Stomach (tissue), 9 donors: Measurements from ENCODE around the gene GREM1. TPM values are rescaled to one million over a fixed set of nuclear protein-coding genes. Genes with fewer than 3 reads are reported as not detected.

Experiments used
- DNase-seq, 2 donors: peaks; one replicate each; pipeline versions ENCODE4 v3.0.0 to v3.0.0-alpha.2; 2013 to 2019
- H3K27ac ChIP-seq, 5 donors: fragments of 200-600 bp in 4 of 5; sonication (generic) in 4 of 5; one replicate each; pipeline ENCODE4 v1.5.1; 2013 to 2019; ENCODE audit warnings: mild to moderate bottlenecking in 1 of 5, moderate library complexity in 1 of 5
- H3K27me3 ChIP-seq, 3 donors: fragments of 200-600 bp; sonication (generic); one replicate each; pipeline ENCODE4 v1.5.1; 2017 to 2019; ENCODE audit warnings: mixed run types in 1 of 3
- H3K36me3 ChIP-seq, 4 donors: fragments of 200-600 bp; sonication (generic); 1 replicate in 3 of 4; 2 replicates in 1 of 4; pipeline ENCODE4 v1.5.1; 2016 to 2019
- H3K4me1 ChIP-seq, 4 donors: fragments of 200-600 bp; sonication (generic); one replicate each; pipeline ENCODE4 v1.5.1; 2016 to 2019
- H3K4me3 ChIP-seq, 4 donors: fragments of 200-600 bp; sonication (generic) in 3 of 4; one replicate each; pipeline ENCODE4 v1.5.1; 2016 to 2019; ENCODE audit warnings: mild to moderate bottlenecking in 1 of 4
- H3K9me3 ChIP-seq, 4 donors: fragments of 200-600 bp; sonication (generic); one replicate each; pipeline ENCODE4 v1.5.1; 2016 to 2019
- EP300 ChIP-seq: sonication (generic); formaldehyde crosslinking; IDR thresholded peaks from one replicate; pipeline ENCODE4 v1.6.1; 2017; ENCODE audit warnings: antibody characterized with exemption
- POLR2A ChIP-seq, 4 donors: fragments of 450-650 bp; IDR thresholded peaks; one replicate each; pipeline ENCODE4 v1.6.1; 2016; ENCODE audit warnings: antibody characterized with exemption in 4 of 4, control low read depth in 2 of 4, mild to moderate bottlenecking in 1 of 4, moderate library complexity in 1 of 4
- POLR2AphosphoS5 ChIP-seq, 3 donors: sonication (generic); formaldehyde crosslinking; IDR thresholded peaks; one replicate each; pipeline ENCODE4 v1.6.1; 2016; ENCODE audit warnings: antibody characterized with exemption in 3 of 3
- WGBS, 5 donors: extraction: QIAGEN DNeasy Blood & Tissue Kit in 3 of 5; methylation state at CpG; one replicate each; pipeline versions ENCODE4 v1.1.5 to v1.1.7; 2013 to 2018; 5-methylcytosine and 5-hydroxymethylcytosine counted together
- intact Hi-C: fragments of 100-400 bp; cut with DNase I; formaldehyde crosslinking; loops from one replicate; pipeline ENCODE4 v1.15.1; 2023; ENCODE audit warnings: low total_unique reads
- polyA plus RNA-seq, 3 donors: library from polyadenylated mRNA; stranded (reverse); fragments of 200-250 nt; gene quantifications; one replicate each; pipeline ENCODE4 v1.2.3, GENCODE V29; 2013
- total RNA-seq, 5 donors: library from RNA; depleted of rRNA; stranded (reverse); fragments of >200 nt; gene quantifications; one replicate each; pipeline versions ENCODE4 v1.1.0 to v1.2.3, GENCODE V29; 2014 to 2016
- TF ChIP-seq, protein P1 (sequence below), 7 experiments: fragments of 450-650 bp in 4 of 7; fragments of 200-600 bp in 3 of 7; sonication (generic) in 3 of 7; IDR thresholded peaks; one replicate each; pipeline ENCODE4 v1.5.1; 2016 to 2019; ENCODE audit warnings: antibody characterized with exemption in 7 of 7, control low read depth in 2 of 7, mild to moderate bottlenecking in 1 of 7
- donor health status: healthy with polysubstance abuse.
- donor health status: Bipolar disorder and iron deficiency.
- donor health status: healthy.

The GREM1 gene
- total and polyA plus RNA-seq, 8 donors = 4.0 to 50.0 (median 13.8) TPM

DNA sequence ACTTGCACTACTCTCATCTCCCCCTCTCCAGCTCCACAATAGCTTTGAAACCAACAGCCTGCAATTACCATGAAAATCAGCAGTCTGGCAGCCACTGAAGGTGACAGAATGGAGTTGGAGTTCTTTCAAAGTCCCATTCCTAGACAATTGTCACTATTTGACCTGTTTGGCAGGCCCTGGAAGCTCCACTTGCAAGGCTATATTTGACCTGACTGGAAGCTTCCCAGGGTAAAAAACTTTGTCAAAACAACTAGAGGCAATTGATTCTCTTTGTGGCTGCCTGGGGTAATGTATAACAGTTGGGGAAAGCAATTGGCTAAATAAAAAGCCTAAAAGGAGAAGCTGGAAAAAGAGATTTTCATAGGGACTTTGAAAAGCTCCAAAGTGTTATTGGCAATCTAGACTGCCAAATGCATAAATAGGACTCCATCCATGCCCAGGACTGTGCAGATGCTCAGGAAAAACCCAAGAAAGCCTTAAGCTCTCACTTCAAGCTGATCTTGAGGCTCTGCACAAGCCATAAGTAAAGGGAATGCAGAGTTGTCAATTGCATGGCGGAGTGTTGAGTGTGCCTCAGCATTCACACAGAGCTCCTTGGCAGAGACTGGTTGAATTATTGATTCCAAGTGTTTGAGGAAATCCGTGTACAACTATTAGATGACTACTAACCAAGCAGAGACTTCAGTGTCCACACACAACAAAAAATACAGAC, 18.3 kb downstream of the GREM1 start:
- Histone ChIP-seq H3K27me3 (no peaks in the 10 kb centered on the region), H3K36me3 (no peaks in the 10 kb centered on the region), H3K27ac (no peak overlapping the region), H3K4me3 (no peak overlapping the region), H3K4me1 (peaks cover 0 to 5% (median 0%) of the 10 kb centered on the region in 4 donors), H3K9me3 (peaks cover 0 to 15% (median 5%) of the 10 kb centered on the region in 4 donors)
- intact Hi-C loops = no loop called here
- 79 to 94% (median 85%) methylated on average over 2 of the region's 2 CpGs for WGBS, 5 donors
- no peak for TF ChIP-seq EP300
- TF ChIP-seq, protein P1, sequence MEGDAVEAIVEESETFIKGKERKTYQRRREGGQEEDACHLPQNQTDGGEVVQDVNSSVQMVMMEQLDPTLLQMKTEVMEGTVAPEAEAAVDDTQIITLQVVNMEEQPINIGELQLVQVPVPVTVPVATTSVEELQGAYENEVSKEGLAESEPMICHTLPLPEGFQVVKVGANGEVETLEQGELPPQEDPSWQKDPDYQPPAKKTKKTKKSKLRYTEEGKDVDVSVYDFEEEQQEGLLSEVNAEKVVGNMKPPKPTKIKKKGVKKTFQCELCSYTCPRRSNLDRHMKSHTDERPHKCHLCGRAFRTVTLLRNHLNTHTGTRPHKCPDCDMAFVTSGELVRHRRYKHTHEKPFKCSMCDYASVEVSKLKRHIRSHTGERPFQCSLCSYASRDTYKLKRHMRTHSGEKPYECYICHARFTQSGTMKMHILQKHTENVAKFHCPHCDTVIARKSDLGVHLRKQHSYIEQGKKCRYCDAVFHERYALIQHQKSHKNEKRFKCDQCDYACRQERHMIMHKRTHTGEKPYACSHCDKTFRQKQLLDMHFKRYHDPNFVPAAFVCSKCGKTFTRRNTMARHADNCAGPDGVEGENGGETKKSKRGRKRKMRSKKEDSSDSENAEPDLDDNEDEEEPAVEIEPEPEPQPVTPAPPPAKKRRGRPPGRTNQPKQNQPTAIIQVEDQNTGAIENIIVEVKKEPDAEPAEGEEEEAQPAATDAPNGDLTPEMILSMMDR (IDR thresholded peaks at IDR 0.05) = no peak
- no peak for TF ChIP-seq POLR2AphosphoS5 (IDR thresholded peaks at IDR 0.05)
- TF ChIP-seq POLR2A (IDR thresholded peaks at IDR 0.05) = no peak
- no peak for DNase-seq

DNA sequence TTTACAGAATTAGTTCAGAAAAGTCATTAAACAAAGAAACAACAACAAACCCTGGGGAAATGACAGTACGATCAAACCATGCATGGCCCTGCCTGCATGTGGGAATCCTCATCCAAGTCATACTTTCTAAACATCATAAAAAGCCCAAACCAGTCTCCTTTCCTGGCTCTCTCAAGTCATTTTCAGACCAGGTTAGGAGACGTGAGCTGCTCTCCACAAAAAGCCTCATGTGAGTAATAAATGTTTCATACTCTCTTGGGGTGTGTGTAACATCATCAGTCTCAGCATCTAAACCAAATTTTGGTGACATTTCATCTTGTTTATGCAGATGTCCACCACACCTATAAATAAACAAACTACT, 18.9 kb downstream of the GREM1 start:
- intact Hi-C loops = no loop called here
- peaks cover 0 to 19% (median 5%) of the 10 kb centered on the region in 4 donors for H3K9me3 ChIP-seq
- no peaks in the 10 kb centered on the region for H3K27me3 ChIP-seq
- H3K27ac ChIP-seq = no peak overlapping the region
- TF ChIP-seq POLR2A (IDR thresholded peaks at IDR 0.05) = no peak
- TF ChIP-seq POLR2AphosphoS5 (IDR thresholded peaks at IDR 0.05) = no peak
- no peak for TF ChIP-seq EP300
- H3K4me3 ChIP-seq = no peak overlapping the region
- DNase-seq = no peak
- H3K36me3 ChIP-seq = no peaks in the 10 kb centered on the region
- H3K4me1 ChIP-seq = no peaks in the 10 kb centered on the region
- WGBS, 5 donors = 81 to 94% (median 88%) methylated on average over 2 of the region's 2 CpGs

- Histone ChIP-seq H3K27ac (no peak overlapping the region), H3K9me3 (peaks cover 0 to 19% (median 5%) of the 10 kb centered on the region in 4 donors), H3K4me3 (no peak overlapping the region), H3K27me3 (no peaks in the 10 kb centered on the region), H3K36me3 (no peaks in the 10 kb centered on the region), H3K4me1 (no peaks in the 10 kb centered on the region)
- no peak for DNase-seq
- TF ChIP-seq, protein P1 (IDR thresholded peaks at IDR 0.05) = no peak
- TF ChIP-seq POLR2A (IDR thresholded peaks at IDR 0.05) (no peak), POLR2AphosphoS5 (IDR thresholded peaks at IDR 0.05) (no peak), EP300 (no peak)
- intact Hi-C loops = no loop called here
- 85 to 93% (median 90%) methylated on average over 4 of the region's 4 CpGs for WGBS, 5 donors
These were observed 19.5 kb downstream of the GREM1 start for GRCh38 chr15:32737304-32737703.

DNA sequence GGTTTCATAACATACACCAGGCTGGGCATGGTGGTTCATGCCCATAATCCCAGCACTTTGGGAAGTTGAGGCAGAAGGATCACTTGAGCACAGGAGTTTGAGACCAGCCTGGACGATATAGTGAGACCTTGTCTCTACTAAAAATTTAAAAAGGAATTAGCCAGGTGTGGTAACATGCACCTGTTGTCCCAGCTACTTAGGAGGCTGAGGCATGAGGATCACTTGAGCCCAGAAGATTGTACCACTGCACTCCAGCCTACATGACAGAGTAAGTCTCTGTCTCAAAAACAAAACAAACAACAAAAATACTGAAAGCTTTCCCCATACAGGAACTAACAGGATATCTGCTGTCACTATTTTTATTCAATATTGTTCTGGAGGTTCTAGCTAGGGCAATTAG, 20.9 kb downstream of the GREM1 start:
- no peak for DNase-seq
- Histone ChIP-seq H3K36me3 (no peaks in the 10 kb centered on the region), H3K27ac (no peak overlapping the region), H3K4me3 (no peak overlapping the region), H3K4me1 (no peaks in the 10 kb centered on the region), H3K9me3 (peaks cover 0 to 19% (median 5%) of the 10 kb centered on the region in 4 donors), H3K27me3 (no peaks in the 10 kb centered on the region)
- TF ChIP-seq, protein P1 (IDR thresholded peaks at IDR 0.05) = no peak
- TF ChIP-seq POLR2A (IDR thresholded peaks at IDR 0.05) (no peak), POLR2AphosphoS5 (IDR thresholded peaks at IDR 0.05) (no peak), EP300 (no peak)
- 81 to 94% (median 91%) methylated on average over 1 of the region's 1 CpG for WGBS, 5 donors
- intact Hi-C loops = no loop called here

DNA sequence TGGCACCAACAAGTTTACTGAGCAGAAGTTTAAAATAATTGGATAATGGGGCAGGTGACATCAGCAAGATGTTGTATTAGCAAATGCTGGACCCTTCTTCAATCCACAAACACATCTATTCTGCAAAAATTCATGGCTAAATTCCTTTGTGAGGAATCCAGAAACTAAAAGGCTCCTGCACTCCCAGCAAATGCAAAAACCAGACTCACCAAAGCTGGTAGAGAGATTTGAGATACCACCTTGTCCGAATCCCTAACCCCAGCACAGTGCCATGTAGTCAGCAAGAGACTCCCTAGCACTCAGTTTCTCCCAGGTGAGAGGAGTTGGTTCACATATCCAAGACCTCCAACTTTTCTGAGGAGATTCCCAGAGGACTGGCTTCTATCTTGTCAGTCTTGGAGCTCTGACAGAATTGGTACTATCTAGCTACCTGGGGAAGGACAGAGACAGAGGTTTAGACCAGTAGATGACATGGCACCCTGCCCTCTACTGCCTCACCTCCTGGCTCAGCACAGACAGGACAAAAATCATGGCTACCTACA, 21.8 kb downstream of the GREM1 start:
- Histone ChIP-seq H3K36me3 (no peaks in the 10 kb centered on the region), H3K27ac (no peak overlapping the region), H3K27me3 (no peaks in the 10 kb centered on the region), H3K9me3 (peaks cover 0 to 19% (median 5%) of the 10 kb centered on the region in 4 donors), H3K4me1 (no peaks in the 10 kb centered on the region), H3K4me3 (no peak overlapping the region)
- TF ChIP-seq POLR2A (IDR thresholded peaks at IDR 0.05) (no peak), POLR2AphosphoS5 (IDR thresholded peaks at IDR 0.05) (no peak), EP300 (no peak)
- TF ChIP-seq, protein P1 (IDR thresholded peaks at IDR 0.05) = no peak
- WGBS, 5 donors = 76 to 93% (median 87%) methylated on average over 1 of the region's 1 CpG
- no peak for DNase-seq
- intact Hi-C loops = no loop called here
